Measurements from ENCODE around the gene STYX.

DNA sequence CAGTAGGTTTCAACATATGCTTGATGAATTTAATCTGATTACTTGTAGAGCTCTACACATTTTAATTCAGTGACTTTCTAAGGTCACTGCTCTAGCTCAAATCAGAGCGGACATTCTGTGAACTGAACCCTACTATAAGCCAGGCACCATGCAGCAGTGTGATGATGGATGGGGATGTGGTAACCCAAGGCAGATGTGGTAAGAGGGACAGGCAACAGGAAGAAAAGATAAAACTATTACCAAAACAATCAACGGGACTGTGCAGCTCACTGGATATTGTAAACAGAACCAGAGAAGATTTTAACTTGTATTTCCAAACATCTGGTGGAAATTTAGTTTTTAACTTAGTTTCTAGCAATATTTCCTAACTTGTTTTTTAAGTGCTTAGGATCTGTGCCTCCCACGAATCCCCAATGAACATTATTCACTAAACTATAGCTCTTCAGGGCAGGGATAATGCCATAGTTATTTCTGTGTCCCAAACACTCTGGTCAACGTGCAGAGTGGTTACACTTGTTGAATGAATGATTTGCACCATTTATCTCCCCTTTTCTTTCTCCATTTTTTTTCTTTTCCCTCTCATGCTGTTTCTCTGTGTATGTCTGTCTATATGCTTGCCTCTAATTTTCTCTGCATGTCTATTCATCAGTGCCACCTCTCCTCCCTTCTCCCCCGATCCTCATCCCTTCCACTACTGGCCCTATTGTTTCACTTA, 37.6 kb upstream of the STYX start:
- TF ChIP-seq, protein P1, sequence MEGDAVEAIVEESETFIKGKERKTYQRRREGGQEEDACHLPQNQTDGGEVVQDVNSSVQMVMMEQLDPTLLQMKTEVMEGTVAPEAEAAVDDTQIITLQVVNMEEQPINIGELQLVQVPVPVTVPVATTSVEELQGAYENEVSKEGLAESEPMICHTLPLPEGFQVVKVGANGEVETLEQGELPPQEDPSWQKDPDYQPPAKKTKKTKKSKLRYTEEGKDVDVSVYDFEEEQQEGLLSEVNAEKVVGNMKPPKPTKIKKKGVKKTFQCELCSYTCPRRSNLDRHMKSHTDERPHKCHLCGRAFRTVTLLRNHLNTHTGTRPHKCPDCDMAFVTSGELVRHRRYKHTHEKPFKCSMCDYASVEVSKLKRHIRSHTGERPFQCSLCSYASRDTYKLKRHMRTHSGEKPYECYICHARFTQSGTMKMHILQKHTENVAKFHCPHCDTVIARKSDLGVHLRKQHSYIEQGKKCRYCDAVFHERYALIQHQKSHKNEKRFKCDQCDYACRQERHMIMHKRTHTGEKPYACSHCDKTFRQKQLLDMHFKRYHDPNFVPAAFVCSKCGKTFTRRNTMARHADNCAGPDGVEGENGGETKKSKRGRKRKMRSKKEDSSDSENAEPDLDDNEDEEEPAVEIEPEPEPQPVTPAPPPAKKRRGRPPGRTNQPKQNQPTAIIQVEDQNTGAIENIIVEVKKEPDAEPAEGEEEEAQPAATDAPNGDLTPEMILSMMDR (IDR thresholded peaks at IDR 0.05): no peak
- TF ChIP-seq EP300 (IDR thresholded peaks at IDR 0.05) (no peak), POLR2A (IDR thresholded peaks at IDR 0.05) (no peak)
